EH (cell line): Measurements from ENCODE around the gene SNURF.
"Not testable (repeated sequence)": the region's sequence is repeated elsewhere in the genome, so short reads cannot be mapped to it uniquely, and the experiment has no call there.

Experiments
- DNase-seq: peaks from one replicate; pipeline ENCODE4 v3.0.0-alpha.2; 2015; ENCODE audit warnings: low read depth

The SNURF gene

GRCh38 chr15:24971052-24971451, 16.3 kb downstream of the SNURF start:
- no peak for DNase-seq

- DNase-seq, result no peak
These were observed 17.0 kb downstream of the SNURF start for GRCh38 chr15:24971772-24972171.

GRCh38 chr15:24972707-24973106, 17.9 kb downstream of the SNURF start:
- not testable (repeated sequence) for DNase-seq

- no peak for DNase-seq
These were observed 22.1 kb downstream of the SNURF start for GRCh38 chr15:24976932-24977331.

GRCh38 chr15:24977686-24978085, 22.9 kb downstream of the SNURF start:
- DNase-seq, result no peak

- DNase-seq, result no peak
These were observed 30.4 kb downstream of the SNURF start for GRCh38 chr15:24985224-24985623.

- no peak for DNase-seq
These were observed 31.9 kb downstream of the SNURF start for GRCh38 chr15:24986653-24987052.
